Measurements from ENCODE around the gene ZNF746.

- no peak for TF ChIP-seq CTCF (IDR thresholded peaks at IDR 0.05)
- TF ChIP-seq POLR2A (IDR thresholded peaks at IDR 0.05): no peak
These were observed 43.6 kb downstream of the ZNF746 start for GRCh38 chr7:149454006-149454405.

Measured in transverse colon (tissue), 3 donors.